Neural cell (in vitro differentiated cells): ENCODE data around the gene HRC. TPM values are rescaled to one million over a fixed set of nuclear protein-coding genes. Genes with fewer than 3 reads are reported as not detected.
"Not testable (repeated sequence)": the region's sequence is repeated elsewhere in the genome, so short reads cannot be mapped to it uniquely, and the experiment has no call there.

Experiments used
- H2AFZ ChIP-seq: fragments of 200-600, 300-800 bp; sonication (generic), shearing (Covaris generic); 2 replicates; pipeline ENCODE4 v1.6.0; 2014; ENCODE audit warnings: low read depth, mild to moderate bottlenecking, antibody characterized with exemption, low read length, moderate library complexity
- H3F3A ChIP-seq: fragments of 200-600 bp; shearing (Covaris generic); 2 replicates; pipeline ENCODE4 v1.6.1; 2016; ENCODE audit warnings: mild to moderate bottlenecking, moderate library complexity, mixed read lengths, antibody characterized with exemption, low read length; ENCODE audit not compliant: insufficient read depth, poor library complexity, severe bottlenecking
- H3K27ac ChIP-seq: fragments of 200-600, 300-800 bp; sonication (generic), shearing (Covaris generic); 2 replicates; pipeline ENCODE4 v1.5.1; 2014; ENCODE audit warnings: mild to moderate bottlenecking, low read length, moderate library complexity
- H3K27me3 ChIP-seq: fragments of 300-800, 200-600 bp; sonication (generic), shearing (Covaris generic); 2 replicates; pipeline ENCODE4 v1.6.0; 2014; ENCODE audit warnings: mild to moderate bottlenecking, low read depth, low read length, moderate library complexity; ENCODE audit not compliant: insufficient read depth
- H3K36me3 ChIP-seq: fragments of 300-800, 200-600 bp; sonication (generic), shearing (Covaris generic); 2 replicates; pipeline ENCODE4 v1.5.1; 2014; ENCODE audit warnings: mild to moderate bottlenecking, antibody characterized with exemption, low read length, moderate library complexity; ENCODE audit not compliant: insufficient read depth
- H3K4me2 ChIP-seq: fragments of 300-800, 200-600 bp; sonication (generic), shearing (Covaris generic); 2 replicates; pipeline ENCODE4 v1.6.0; 2014; ENCODE audit warnings: mild to moderate bottlenecking, low read length
- H3K4me3 ChIP-seq: fragments of 300-800, 200-600 bp; sonication (generic), shearing (Covaris generic); 2 replicates; pipeline ENCODE4 v1.5.1; 2014; ENCODE audit warnings: mild to moderate bottlenecking, low read length, moderate library complexity
- H3K79me2 ChIP-seq: fragments of 200-600 bp; shearing (Covaris generic); replicated peaks from 2 replicates; pipeline ENCODE4 v1.6.0; 2014; ENCODE audit warnings: mild to moderate bottlenecking, low read length, moderate library complexity; ENCODE audit not compliant: insufficient read depth
- H3K9ac ChIP-seq: fragments of 300-800, 200-600 bp; sonication (generic), shearing (Covaris generic); 2 replicates; pipeline ENCODE4 v1.6.1; 2016; ENCODE audit warnings: mild to moderate bottlenecking, low read length, mixed read lengths
- H3K9me2 ChIP-seq: fragments of 200-600 bp; shearing (Covaris generic); 2 replicates; pipeline ENCODE4 v1.6.1; 2016; ENCODE audit warnings: mild to moderate bottlenecking, low read length, mixed read lengths; ENCODE audit not compliant: insufficient read depth
- H3K9me3 ChIP-seq: fragments of 200-600, 300-800 bp; sonication (generic), shearing (Covaris generic); 2 replicates; pipeline ENCODE4 v1.6.1; 2016; ENCODE audit warnings: mild to moderate bottlenecking, mixed run types, low read length, moderate library complexity, mixed read lengths
- H4K20me1 ChIP-seq: fragments of 200-600 bp; shearing (Covaris generic); 2 replicates; pipeline ENCODE4 v1.6.1; 2016; ENCODE audit warnings: mild to moderate bottlenecking, mixed run types; ENCODE audit not compliant: insufficient read depth
- EP300 ChIP-seq: fragments of 450-650 bp; conservative IDR thresholded peaks from 2 replicates; pipeline ENCODE4 v1.6.1; 2014; ENCODE audit warnings: antibody characterized with exemption, mild to moderate bottlenecking, moderate library complexity; ENCODE audit not compliant: poor library complexity, severe bottlenecking
- EZH2 ChIP-seq: fragments of 200-600, 300-800 bp; shearing (Covaris generic), sonication (generic); IDR thresholded peaks from 2 replicates; pipeline ENCODE4 v1.6.1; 2014; ENCODE audit warnings: antibody characterized with exemption, low read length, borderline replicate concordance, mild to moderate bottlenecking; ENCODE audit not compliant: insufficient read depth, poor library complexity, severe bottlenecking
- MXI1 ChIP-seq: fragments of 450-650 bp; conservative IDR thresholded peaks from 2 replicates; pipeline ENCODE4 v1.6.1; 2014; ENCODE audit warnings: antibody characterized with exemption, mild to moderate bottlenecking; ENCODE audit not compliant: poor library complexity, severe bottlenecking
- POLR2AphosphoS5 ChIP-seq: IDR thresholded peaks from 2 replicates; pipeline ENCODE4 v1.6.1; 2012
- RAD21 ChIP-seq: fragments of 450-650 bp; conservative IDR thresholded peaks from 2 replicates; pipeline ENCODE4 v1.6.1; 2014; ENCODE audit warnings: antibody characterized with exemption, mild to moderate bottlenecking, moderate library complexity
- SMC3 ChIP-seq: fragments of 450-650 bp; conservative IDR thresholded peaks from 2 replicates; pipeline ENCODE4 v1.6.1; 2014; ENCODE audit warnings: antibody characterized with exemption, mild to moderate bottlenecking, moderate library complexity; ENCODE audit not compliant: poor library complexity
- TAF1 ChIP-seq: IDR thresholded peaks from 2 replicates; pipeline ENCODE4 v1.6.1; 2012; ENCODE audit warnings: low read depth
- polyA plus RNA-seq: library from polyadenylated mRNA; depleted of rRNA; stranded (reverse); fragments of >200 nt; gene quantifications from 2 replicates; pipeline ENCODE4 v1.2.3, GENCODE V29; 2014
- TF ChIP-seq, protein P1 (sequence below): IDR thresholded peaks from 2 replicates; pipeline ENCODE4 v1.6.1; 2012; ENCODE audit warnings: borderline replicate concordance
- TF ChIP-seq, protein P2 (sequence below): fragments of 450-650 bp; IDR thresholded peaks from 2 replicates; pipeline ENCODE4 v1.5.1; 2014; ENCODE audit warnings: antibody characterized with exemption, mild to moderate bottlenecking, moderate library complexity; ENCODE audit not compliant: poor library complexity, severe bottlenecking

Gene HRC
- polyA plus RNA-seq, 1 donor from 2014 or later = not detected

DNA sequence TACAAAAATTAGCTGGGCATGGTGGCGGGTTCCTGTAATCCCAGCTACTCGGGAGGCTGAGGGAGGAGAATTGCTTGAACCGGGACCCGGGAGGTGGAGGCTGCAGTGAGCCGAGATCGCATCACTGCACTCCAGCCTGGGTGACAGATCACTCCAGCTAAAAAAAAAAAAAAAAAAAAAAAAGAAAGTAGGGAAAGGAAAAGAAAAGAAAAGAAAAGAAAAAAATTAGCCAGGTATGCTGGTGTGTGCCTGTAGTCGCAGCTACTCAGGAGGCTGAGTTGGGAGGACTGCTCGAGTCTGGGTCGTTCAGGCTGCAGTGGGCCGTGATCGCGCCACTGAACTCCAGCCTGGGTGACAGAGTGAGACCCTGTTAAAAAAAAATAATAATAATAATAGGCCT is 28.0 kb downstream of the HRC start:
- H3K27me3 ChIP-seq, H3K4me2 ChIP-seq, H2AFZ ChIP-seq, H4K20me1 ChIP-seq, H3F3A ChIP-seq, H3K9ac ChIP-seq, H3K36me3 ChIP-seq, H3K9me3 ChIP-seq, H3K79me2 ChIP-seq, H3K4me3 ChIP-seq, H3K9me2 ChIP-seq: not testable (repeated sequence)
- peak overlapping the region; percentile 42 for H3K27ac ChIP-seq

DNA sequence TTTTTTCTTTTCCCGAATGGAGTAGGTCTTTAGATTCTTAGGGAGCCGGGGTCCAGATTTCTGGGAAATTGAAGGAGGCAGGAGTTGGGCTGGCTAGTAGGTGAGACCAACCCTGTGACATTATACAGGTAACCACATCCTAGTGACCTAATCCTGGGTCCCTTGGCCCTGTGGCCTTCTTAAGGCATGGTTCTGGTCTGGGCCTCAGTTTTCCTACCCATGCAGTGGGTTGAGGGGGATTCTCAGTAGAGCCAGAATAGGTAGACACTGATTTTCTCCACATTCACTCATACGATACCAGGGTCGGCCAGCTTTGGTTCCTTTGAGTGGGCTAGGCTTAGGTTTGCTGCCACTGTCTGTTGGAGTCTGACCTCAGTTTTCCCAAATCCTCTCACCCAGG is 28.6 kb downstream of the HRC start:
- H3F3A ChIP-seq = no peaks in the 10 kb centered on the region
- H3K27ac ChIP-seq = no peak overlapping the region
- no peaks in the 10 kb centered on the region for H3K9me3 ChIP-seq
- H3K9me2 ChIP-seq = no peaks in the 10 kb centered on the region
- no peak for TF ChIP-seq SMC3
- TF ChIP-seq TAF1 = no peak
- TF ChIP-seq, protein P1, sequence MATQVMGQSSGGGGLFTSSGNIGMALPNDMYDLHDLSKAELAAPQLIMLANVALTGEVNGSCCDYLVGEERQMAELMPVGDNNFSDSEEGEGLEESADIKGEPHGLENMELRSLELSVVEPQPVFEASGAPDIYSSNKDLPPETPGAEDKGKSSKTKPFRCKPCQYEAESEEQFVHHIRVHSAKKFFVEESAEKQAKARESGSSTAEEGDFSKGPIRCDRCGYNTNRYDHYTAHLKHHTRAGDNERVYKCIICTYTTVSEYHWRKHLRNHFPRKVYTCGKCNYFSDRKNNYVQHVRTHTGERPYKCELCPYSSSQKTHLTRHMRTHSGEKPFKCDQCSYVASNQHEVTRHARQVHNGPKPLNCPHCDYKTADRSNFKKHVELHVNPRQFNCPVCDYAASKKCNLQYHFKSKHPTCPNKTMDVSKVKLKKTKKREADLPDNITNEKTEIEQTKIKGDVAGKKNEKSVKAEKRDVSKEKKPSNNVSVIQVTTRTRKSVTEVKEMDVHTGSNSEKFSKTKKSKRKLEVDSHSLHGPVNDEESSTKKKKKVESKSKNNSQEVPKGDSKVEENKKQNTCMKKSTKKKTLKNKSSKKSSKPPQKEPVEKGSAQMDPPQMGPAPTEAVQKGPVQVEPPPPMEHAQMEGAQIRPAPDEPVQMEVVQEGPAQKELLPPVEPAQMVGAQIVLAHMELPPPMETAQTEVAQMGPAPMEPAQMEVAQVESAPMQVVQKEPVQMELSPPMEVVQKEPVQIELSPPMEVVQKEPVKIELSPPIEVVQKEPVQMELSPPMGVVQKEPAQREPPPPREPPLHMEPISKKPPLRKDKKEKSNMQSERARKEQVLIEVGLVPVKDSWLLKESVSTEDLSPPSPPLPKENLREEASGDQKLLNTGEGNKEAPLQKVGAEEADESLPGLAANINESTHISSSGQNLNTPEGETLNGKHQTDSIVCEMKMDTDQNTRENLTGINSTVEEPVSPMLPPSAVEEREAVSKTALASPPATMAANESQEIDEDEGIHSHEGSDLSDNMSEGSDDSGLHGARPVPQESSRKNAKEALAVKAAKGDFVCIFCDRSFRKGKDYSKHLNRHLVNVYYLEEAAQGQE = no peak
- TF ChIP-seq POLR2AphosphoS5 = no peak
- no peak for TF ChIP-seq MXI1
- no peak for TF ChIP-seq EP300
- TF ChIP-seq RAD21 = no peak
- TF ChIP-seq, protein P2, sequence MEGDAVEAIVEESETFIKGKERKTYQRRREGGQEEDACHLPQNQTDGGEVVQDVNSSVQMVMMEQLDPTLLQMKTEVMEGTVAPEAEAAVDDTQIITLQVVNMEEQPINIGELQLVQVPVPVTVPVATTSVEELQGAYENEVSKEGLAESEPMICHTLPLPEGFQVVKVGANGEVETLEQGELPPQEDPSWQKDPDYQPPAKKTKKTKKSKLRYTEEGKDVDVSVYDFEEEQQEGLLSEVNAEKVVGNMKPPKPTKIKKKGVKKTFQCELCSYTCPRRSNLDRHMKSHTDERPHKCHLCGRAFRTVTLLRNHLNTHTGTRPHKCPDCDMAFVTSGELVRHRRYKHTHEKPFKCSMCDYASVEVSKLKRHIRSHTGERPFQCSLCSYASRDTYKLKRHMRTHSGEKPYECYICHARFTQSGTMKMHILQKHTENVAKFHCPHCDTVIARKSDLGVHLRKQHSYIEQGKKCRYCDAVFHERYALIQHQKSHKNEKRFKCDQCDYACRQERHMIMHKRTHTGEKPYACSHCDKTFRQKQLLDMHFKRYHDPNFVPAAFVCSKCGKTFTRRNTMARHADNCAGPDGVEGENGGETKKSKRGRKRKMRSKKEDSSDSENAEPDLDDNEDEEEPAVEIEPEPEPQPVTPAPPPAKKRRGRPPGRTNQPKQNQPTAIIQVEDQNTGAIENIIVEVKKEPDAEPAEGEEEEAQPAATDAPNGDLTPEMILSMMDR = no peak
- TF ChIP-seq EZH2 = no peak
- H2AFZ ChIP-seq = no peak overlapping the region
- H3K36me3 ChIP-seq = no peaks in the 10 kb centered on the region
- H3K4me2 ChIP-seq = no peak overlapping the region
- H4K20me1 ChIP-seq = no peaks in the 10 kb centered on the region
- H3K79me2 ChIP-seq = no peaks in the 10 kb centered on the region
- no peak overlapping the region for H3K9ac ChIP-seq
- no peaks in the 10 kb centered on the region for H3K27me3 ChIP-seq
- H3K4me3 ChIP-seq = no peak overlapping the region

DNA sequence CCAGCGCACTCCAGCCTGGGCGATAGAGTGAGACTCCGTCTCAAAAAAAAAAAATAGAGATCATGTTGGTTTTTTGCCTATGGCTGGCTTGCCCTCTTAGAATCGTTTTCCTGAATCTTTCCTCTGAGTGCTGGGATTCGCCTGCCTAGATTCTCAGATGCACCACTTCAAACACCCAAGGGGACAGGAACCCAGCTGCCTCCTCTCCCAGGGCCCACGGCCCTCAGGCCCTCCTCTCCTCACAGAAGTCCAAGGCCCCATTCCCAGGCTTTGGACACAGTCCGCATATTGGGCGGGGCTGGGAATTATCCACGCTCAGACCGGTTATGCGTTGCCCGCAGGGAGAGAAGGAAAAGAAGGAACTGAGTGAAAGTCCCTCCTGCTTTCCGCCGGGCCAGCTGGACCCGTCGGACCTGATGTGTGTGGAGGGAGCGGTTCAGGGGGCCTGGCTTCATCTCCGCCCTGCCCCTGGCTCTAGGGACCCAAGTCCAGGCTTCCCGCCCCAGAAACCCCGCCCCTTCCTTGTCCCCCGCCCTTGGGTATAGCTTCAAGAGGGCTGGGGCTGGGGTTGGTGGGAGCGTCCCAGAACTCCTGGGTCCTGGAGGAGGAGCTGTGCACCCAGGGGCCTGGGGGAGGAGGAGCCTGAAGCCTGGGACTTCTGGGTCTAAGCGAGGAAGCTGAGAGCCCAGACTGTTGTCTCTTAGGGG is 30.0 kb downstream of the HRC start:
- Histone ChIP-seq H3K27ac (no peak overlapping the region), H3K4me2 (no peak overlapping the region), H3K9me3 (no peaks in the 10 kb centered on the region), H3F3A (no peaks in the 10 kb centered on the region), H3K79me2 (no peaks in the 10 kb centered on the region), H3K27me3 (peaks cover 8% of the 10 kb centered on the region), H4K20me1 (no peaks in the 10 kb centered on the region), H3K4me3 (no peak overlapping the region), H3K36me3 (no peaks in the 10 kb centered on the region), H2AFZ (no peak overlapping the region), H3K9ac (no peak overlapping the region), H3K9me2 (no peaks in the 10 kb centered on the region)
- TF ChIP-seq EZH2 (no peak), EP300 (no peak), SMC3 (no peak), RAD21 (no peak), POLR2AphosphoS5 (no peak), MXI1 (no peak), TAF1 (no peak)
- TF ChIP-seq, protein P1 = no peak
- TF ChIP-seq, protein P2 = no peak
